Fibroblast of mammary gland (primary cell): ENCODE data around the gene EVI5.

Source experiments
- DNase-seq: peaks from one replicate; pipeline ENCODE4 v3.0.0-alpha.2; 2010; ENCODE audit warnings: low read depth
- H3K4me3 ChIP-seq: 2 replicates; pipeline ENCODE4 v1.5.1; 2011; ENCODE audit warnings: low read depth, mild to moderate bottlenecking, low read length, moderate library complexity; ENCODE audit not compliant: control insufficient read depth
- CTCF ChIP-seq: conservative IDR thresholded peaks from 2 replicates; pipeline ENCODE4 v1.5.1; 2011; ENCODE audit warnings: low read depth, low read length, inconsistent platforms; ENCODE audit not compliant: control insufficient read depth, insufficient read depth

Gene EVI5

DNA sequence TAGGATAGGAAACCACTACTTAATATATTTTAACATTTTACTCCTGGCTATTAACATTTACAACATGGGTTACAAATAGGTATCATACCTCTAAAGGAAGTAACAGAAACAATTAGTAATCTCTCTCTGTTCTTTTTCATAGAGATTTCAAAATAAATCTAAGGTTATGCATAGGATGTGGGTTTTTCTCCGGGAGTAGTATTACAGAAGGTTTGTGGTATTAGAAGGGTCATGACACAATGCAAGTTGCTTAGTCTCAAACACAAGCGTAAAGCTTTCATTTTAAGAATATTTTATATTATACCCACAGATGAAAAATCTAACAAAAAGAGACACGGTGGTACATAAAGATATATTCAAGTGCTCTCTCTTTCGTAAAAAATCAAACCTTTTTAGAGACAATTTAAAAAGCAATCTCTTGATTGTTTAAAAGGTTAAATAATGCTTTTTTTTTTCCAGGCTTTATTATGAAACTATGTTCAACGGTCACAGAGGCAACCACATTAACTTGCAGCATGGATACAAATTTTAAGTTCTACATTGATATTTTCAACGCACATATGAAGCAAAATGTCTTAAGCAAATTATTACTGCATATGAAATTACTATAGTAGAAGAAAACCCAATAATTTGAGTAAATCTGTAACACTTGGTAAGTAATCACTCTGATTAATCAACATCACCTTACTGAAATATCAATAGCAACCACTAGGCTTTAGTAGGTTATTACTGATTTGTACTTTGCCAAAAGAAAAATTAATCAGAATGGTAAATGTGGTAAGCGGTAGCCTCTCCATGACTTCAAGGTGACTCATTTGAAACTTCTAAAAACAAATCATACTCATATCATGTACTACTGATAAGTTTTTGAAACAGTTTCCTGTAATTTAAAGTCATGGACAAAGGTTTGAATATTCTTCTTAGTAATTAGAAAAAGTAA, 200.8 kb downstream of the EVI5 start:
- no peak overlapping the region for H3K4me3 ChIP-seq
- peak; percentile 21 for TF ChIP-seq CTCF
- DNase-seq = peak; percentile 82

DNA sequence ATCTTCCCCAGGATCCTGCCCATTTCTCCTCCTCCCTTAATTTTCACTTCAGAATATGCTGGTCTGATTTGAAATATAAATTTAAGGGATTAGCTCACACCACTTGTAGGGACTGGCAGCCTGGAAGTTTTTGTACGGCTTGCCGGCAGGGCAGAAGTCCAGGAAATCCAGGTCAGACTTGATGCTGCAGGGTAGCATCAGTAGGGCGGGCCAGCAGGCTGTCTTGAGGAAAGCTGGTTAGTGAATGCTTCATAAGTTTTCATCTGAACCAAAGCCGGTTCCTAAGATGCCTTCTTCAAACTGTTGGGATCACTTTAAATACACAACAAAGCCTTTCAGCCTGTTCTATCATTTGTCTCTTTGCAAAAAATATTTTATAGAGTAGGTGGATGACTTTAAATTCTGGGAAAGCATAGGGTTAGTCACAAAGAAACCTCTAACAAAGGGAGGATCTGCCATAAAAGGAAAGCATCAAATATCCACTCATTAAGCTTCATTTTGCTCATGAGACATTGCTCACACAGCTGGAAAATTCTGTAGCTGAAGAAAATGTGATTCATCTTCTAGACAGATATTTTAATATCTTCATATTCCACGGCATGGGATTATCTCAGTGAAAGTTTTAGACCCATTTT, 207.5 kb downstream of the EVI5 start:
- no peak overlapping the region for H3K4me3 ChIP-seq
- no peak for TF ChIP-seq CTCF
- peak; percentile 61 for DNase-seq

GRCh38 chr1:92575123-92575522, 209.8 kb downstream of the EVI5 start:
- no peak overlapping the region for H3K4me3 ChIP-seq
- DNase-seq = no peak
- no peak for TF ChIP-seq CTCF

DNA sequence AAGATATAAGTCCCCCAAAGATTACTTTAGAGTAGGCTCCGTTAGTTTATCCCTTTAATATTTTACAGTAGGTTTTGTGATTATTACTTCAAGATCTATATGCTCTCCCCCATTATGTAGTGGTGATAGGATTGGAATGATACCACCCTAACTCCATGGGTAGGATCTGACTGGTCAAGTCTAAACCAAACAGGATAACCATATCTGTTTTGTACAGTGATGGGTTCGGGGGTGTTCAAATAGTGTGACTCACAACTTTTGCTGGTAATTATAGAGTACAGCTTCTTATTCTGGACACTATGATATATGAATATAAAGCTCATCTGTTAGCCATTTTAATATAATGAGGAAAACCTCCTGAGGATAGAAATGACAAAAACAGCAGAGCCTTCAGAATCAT, 212.4 kb downstream of the EVI5 start:
- no peak for TF ChIP-seq CTCF
- H3K4me3 ChIP-seq = no peak overlapping the region
- DNase-seq = no peak

DNA sequence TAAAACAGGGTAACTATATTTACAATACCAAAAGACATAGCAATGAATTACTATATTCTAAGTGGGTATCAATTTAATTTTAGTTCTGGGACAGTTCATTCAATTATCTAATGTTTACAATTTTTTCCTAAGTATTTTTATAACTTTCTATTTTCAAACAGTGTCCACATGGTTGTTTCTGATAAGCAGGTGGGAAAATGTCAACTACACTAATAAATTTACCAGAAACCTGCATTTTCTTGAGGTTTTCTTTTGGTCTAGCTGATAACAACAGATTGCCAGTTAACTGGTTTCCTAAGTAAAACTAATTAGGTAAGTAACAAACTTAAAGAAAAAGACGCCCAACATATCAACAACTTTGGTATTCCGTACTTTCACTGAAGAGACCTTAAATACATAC, 213.3 kb downstream of the EVI5 start:
- H3K4me3 ChIP-seq = no peak overlapping the region
- no peak for DNase-seq
- no peak for TF ChIP-seq CTCF

GRCh38 chr1:92567211-92567868, 217.6 kb downstream of the EVI5 start:
- no peak for TF ChIP-seq CTCF
- DNase-seq = peak; percentile 71

More at GRCh38 chr1:92567211-92567868, 217.6 kb downstream of the EVI5 start:
- H3K4me3 ChIP-seq = no peak overlapping the region
